Anterior cingulate cortex (tissue), 58 donors: ENCODE measurements around the gene EHD3.
"Not testable (repeated sequence)": the region's sequence is repeated elsewhere in the genome, so short reads cannot be mapped to it uniquely, and the experiment has no call there.

Source experiments
- DNase-seq, 58 donors: peaks; one replicate each; lab custom pipeline; 2025; lab: John Stamatoyannopoulos, UW

EHD3 gene

GRCh38 chr2:31275976-31276375 is 42.0 kb downstream of the EHD3 start:
- DNase-seq: no peak

- DNase-seq: no peak
Measured at GRCh38 chr2:31277621-31278020, 43.7 kb downstream of the EHD3 start.

- no peak for DNase-seq
Measured at GRCh38 chr2:31282634-31283033, 48.7 kb downstream of the EHD3 start.

- DNase-seq: not testable (repeated sequence)
Measured at GRCh38 chr2:31283193-31283919, 49.4 kb downstream of the EHD3 start.

GRCh38 chr2:31284107-31284506 is 50.2 kb downstream of the EHD3 start:
- no peak for DNase-seq

GRCh38 chr2:31286230-31286629 is 52.3 kb downstream of the EHD3 start:
- no peak for DNase-seq

- no peak for DNase-seq
Measured at GRCh38 chr2:31286961-31287550, 53.1 kb downstream of the EHD3 start.

GRCh38 chr2:31287654-31288053 is 53.7 kb downstream of the EHD3 start:
- no peak for DNase-seq

GRCh38 chr2:31294196-31294595 is 60.2 kb downstream of the EHD3 start:
- no peak for DNase-seq

GRCh38 chr2:31296641-31297287 is 62.8 kb downstream of the EHD3 start:
- DNase-seq: peak in 1 of 58 donors; percentile 19

GRCh38 chr2:31297751-31298150 is 63.8 kb downstream of the EHD3 start:
- DNase-seq: peak in 16 of 58 donors; percentile 2 to 57 (median 10)

- no peak for DNase-seq
Measured at GRCh38 chr2:31299547-31299946, 65.6 kb downstream of the EHD3 start.

GRCh38 chr2:31300309-31300708 is 66.4 kb downstream of the EHD3 start:
- DNase-seq: no peak

GRCh38 chr2:31302940-31303563 is 69.1 kb downstream of the EHD3 start:
- DNase-seq: peak in 8 of 58 donors; percentile 5 to 40 (median 13)

- DNase-seq: no peak
Measured at GRCh38 chr2:31304816-31305215, 70.9 kb downstream of the EHD3 start.

- DNase-seq: no peak
Measured at GRCh38 chr2:31312898-31313297, 78.9 kb downstream of the EHD3 start.

- no peak for DNase-seq
Measured at GRCh38 chr2:31314761-31315160, 80.8 kb downstream of the EHD3 start.

GRCh38 chr2:31317396-31317795 is 83.4 kb downstream of the EHD3 start:
- no peak for DNase-seq

- no peak for DNase-seq
Measured at GRCh38 chr2:31318361-31319336, 84.7 kb downstream of the EHD3 start.
